ENCODE data around the gene PRSS36.
"Not testable (repeated sequence)": the region's sequence is repeated elsewhere in the genome, so short reads cannot be mapped to it uniquely, and the experiment has no call there.

The PRSS36 gene

GRCh38 chr16:31108035-31108793, 41.7 kb downstream of the PRSS36 start, which contains the start of gene BCKDK:
Gene BCKDK, plus strand, starts transcription at chr16:31108386. Its CDS starts 838 bp downstream, at chr16:31109224.
- peak within 1 kb of the TSS; percentile 87 to 99 (median 96) for H3K4me2 ChIP-seq
- no peak for TF ChIP-seq Cebpa-rat (IDR thresholded peaks at IDR 0.05)
- H4K20me1 ChIP-seq, result no peaks in the 10 kb centered on the region; a peak in 1 of 22 replicates
- H3K36me3 ChIP-seq, result peaks cover 35 to 41% (median 38%) of the 10 kb centered on the region in 11 experiments
- H3K27ac ChIP-seq, result peak within 1 kb of the TSS; percentile 85 to 96 (median 91)
- H3K9me3 ChIP-seq (replicated peaks in 1 of 11), result no peaks in the 10 kb centered on the region
- peak within 1 kb of the TSS; percentile 88 to 98 (median 95) for H3K9ac ChIP-seq
- peaks cover 35 to 64% (median 50%) of the 10 kb centered on the region in 10 experiments for H3K4me1 ChIP-seq
- H3K27me3 ChIP-seq, result no peaks in the 10 kb centered on the region
- H3K4me3 ChIP-seq, result peak within 1 kb of the TSS; percentile 84 to 100 (median 98)

DNA sequence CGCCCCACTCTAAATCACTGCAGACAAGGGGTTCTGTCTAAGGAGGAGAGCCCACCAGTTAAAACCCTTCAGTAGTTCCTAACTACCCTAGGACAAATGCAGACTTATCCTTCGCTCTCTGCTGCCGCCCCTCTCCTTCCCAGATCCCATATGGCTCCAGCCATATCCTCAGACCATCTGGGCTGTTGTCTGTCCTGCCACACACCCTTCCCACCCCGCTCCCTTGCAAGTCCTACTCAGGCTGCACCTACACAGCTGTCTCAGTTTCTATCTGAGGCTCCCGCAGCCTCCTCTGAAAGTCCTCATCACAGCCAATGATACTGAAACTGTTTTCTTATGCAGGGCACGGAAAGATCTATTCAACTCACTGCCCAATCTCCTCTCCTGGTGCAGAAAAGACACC, 42.4 kb downstream of the PRSS36 start:
- Histone ChIP-seq H3K4me1 (peaks cover 27 to 57% (median 42%) of the 10 kb centered on the region in 10 experiments), H3K4me2 (peak overlapping the region; percentile 87 to 99 (median 96)), H3K4me3 (peak overlapping the region in 9 of 10 experiments; percentile 84 to 100 (median 99); a peak in 11 of 20 replicates), H3K9ac (peak overlapping the region in 7 of 11 experiments; percentile 4 to 98 (median 95); a peak in 8 of 22 replicates), H3K27ac (peak overlapping the region in 8 of 11 experiments; percentile 86 to 96 (median 91); a peak in 13 of 22 replicates), H3K36me3 (peaks cover 30 to 35% (median 33%) of the 10 kb centered on the region in 11 experiments), H3K27me3 (no peaks in the 10 kb centered on the region), H3K9me3 (replicated peaks in 1 of 11) (no peaks in the 10 kb centered on the region), H4K20me1 (no peaks in the 10 kb centered on the region; a peak in 1 of 22 replicates)
- no peak for TF ChIP-seq Cebpa-rat (IDR thresholded peaks at IDR 0.05)

GRCh38 chr16:31106509-31107464, 43.1 kb downstream of the PRSS36 start:
- Histone ChIP-seq H3K4me2 (peak overlapping the region in 10 of 11 experiments; percentile 87 to 99 (median 96); a peak in 15 of 22 replicates), H3K27me3 (no peaks in the 10 kb centered on the region), H4K20me1 (no peaks in the 10 kb centered on the region; a peak in 1 of 22 replicates), H3K4me3 (no peak overlapping the region), H3K9me3 (replicated peaks in 1 of 11) (no peaks in the 10 kb centered on the region), H3K27ac (peak overlapping the region in 3 of 11 experiments; percentile 88 to 94 (median 91); a peak in 2 of 22 replicates), H3K9ac (peak overlapping the region in 3 of 11 experiments; percentile 4 to 96 (median 95); a peak in 2 of 22 replicates), H3K4me1 (peaks cover 25 to 50% (median 35%) of the 10 kb centered on the region in 10 experiments), H3K36me3 (peaks cover 23 to 28% (median 26%) of the 10 kb centered on the region in 11 experiments)
- TF ChIP-seq Cebpa-rat (IDR thresholded peaks at IDR 0.05), result no peak

GRCh38 chr16:31105677-31106213, 44.1 kb downstream of the PRSS36 start:
- Histone ChIP-seq H3K9ac (peak overlapping the region; percentile 9 to 64 (median 56); a peak in 15 of 22 replicates), H3K4me2 (peak overlapping the region in 9 of 11 experiments; percentile 24 to 73 (median 40); a peak in 9 of 22 replicates)

GRCh38 chr16:31100876-31101641, 48.8 kb downstream of the PRSS36 start:
- H3K4me2 ChIP-seq; H3K27ac ChIP-seq; H3K4me3 ChIP-seq; H4K20me1 ChIP-seq; H3K36me3 ChIP-seq; H3K27me3 ChIP-seq; H3K9me3 ChIP-seq (replicated peaks in 1 of 11); H3K9ac ChIP-seq: not testable (repeated sequence)
- peaks cover 0 to 11% (median 7%) of the 10 kb centered on the region in 10 experiments; a peak in 14 of 20 replicates for H3K4me1 ChIP-seq

More at GRCh38 chr16:31105677-31106213, 44.1 kb downstream of the PRSS36 start:
- Histone ChIP-seq H3K27ac (peak overlapping the region; percentile 44 to 72 (median 60); a peak in 19 of 22 replicates), H4K20me1 (no peaks in the 10 kb centered on the region; a peak in 1 of 22 replicates), H3K27me3 (no peaks in the 10 kb centered on the region), H3K9me3 (replicated peaks in 1 of 11) (no peaks in the 10 kb centered on the region), H3K4me1 (peaks cover 25 to 40% (median 31%) of the 10 kb centered on the region in 10 experiments), H3K4me3 (no peak overlapping the region), H3K36me3 (peaks cover 13 to 18% (median 16%) of the 10 kb centered on the region in 11 experiments)
- TF ChIP-seq Cebpa-rat (IDR thresholded peaks at IDR 0.05), result no peak

DNA sequence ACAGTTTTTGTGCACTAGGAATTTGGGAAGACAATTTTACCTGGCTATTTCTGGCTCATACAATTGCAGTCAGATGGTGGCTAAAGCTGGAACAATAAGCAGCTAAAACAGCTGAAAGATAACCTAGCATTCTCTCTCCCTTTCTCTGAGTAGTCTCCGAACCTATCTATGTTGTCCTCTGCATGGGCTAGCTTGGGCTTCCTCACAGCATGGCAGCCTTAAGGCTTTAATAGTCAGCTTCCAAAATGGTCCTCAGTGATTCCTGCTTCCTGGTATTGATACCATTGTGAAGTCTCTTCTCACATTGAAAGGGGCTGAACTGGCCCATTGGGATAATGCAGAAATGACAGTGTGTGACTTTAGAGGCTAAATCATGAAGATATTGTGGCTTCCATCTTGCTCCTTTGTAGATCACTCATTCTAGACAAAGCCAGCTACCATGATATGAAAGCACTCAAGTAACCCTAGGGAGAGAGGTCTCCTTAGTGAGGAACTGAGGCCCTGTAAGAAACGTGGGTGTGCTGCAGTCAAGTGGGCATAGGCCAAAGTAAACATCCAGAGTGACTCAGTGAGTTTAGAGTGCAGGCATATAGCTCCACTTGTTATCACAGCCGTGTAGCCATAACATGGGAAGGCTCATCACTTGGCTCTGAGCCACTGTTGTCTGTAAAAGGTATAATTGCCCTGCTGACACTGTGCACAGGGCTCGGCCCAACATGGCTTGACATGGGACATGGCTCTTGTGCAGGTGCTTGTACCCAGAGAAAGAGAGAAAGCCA, 49.8 kb downstream of the PRSS36 start:
- Histone ChIP-seq H4K20me1 (no peaks in the 10 kb centered on the region), H3K27ac (no peak overlapping the region), H3K9ac (no peak overlapping the region), H3K36me3 (no peaks in the 10 kb centered on the region), H3K4me1 (peaks cover 7 to 17% (median 12%) of the 10 kb centered on the region in 10 experiments; a peak in 19 of 20 replicates), H3K4me2 (no peak overlapping the region), H3K27me3 (no peaks in the 10 kb centered on the region), H3K4me3 (no peak overlapping the region), H3K9me3 (replicated peaks in 1 of 11) (peaks cover 0 to 7% (median 0%) of the 10 kb centered on the region in 11 experiments; a peak in 1 of 22 replicates)
- TF ChIP-seq Cebpa-rat (IDR thresholded peaks at IDR 0.05), result no peak

DNA sequence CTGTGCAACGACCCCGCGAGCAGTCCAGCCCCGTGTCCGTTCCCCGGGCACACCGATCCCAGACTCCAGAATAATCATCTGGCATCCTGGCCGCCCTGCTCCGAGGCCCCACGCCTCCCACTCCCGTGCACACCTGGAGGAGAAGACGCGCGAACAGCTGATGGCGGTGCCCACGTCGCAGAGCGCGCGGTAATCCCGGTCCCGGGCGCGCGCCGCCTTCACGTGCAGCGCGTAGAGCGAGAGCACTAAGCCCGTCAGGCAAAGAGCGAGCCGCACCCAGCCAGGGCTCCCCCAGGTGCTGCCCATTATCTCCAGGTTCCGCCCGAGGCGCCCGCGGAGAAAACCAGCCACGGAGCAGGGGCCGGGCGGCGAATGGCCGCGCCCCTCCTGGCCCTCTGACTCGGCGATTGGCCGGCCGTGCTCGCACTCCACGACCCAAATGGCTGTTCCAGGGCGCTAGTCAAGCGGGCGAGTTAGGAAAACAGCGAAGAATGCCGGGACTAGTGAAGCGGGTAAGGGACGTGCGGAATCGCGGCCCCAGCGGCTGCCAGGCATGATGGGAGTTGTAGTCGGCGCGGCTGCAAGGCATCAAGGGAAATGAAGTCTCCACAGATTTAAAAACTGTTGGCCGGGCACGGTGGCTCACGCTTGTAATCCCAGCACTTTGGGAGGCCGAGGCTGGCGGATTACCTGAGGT, 55.3 kb downstream of the PRSS36 start, which contains the start of gene VKORC1:
VKORC1 (minus strand) TSS at position 374 of the 697 bp plus-strand sequence; CDS start at position 306, 68 bp downstream.
- H3K36me3 ChIP-seq, result peaks cover 13 to 32% (median 22%) of the 10 kb centered on the region in 11 experiments
- H3K4me1 ChIP-seq, result peaks cover 20 to 46% (median 29%) of the 10 kb centered on the region in 10 experiments
- H3K4me3 ChIP-seq, result peak within 1 kb of the TSS; percentile 81 to 98 (median 92)
- 0 out of 22 replicates have a peak, but pooled peaks cover 0 to under 1% (median 0%) of the 10 kb centered on the region in 11 experiments for H3K9me3 ChIP-seq (replicated peaks in 1 of 11)
- peak within 1 kb of the TSS; percentile 83 to 99 (median 97) for H3K4me2 ChIP-seq
- H4K20me1 ChIP-seq, result peaks cover 0 to 29% (median 0%) of the 10 kb centered on the region in 11 experiments; a peak in 7 of 22 replicates
- TF ChIP-seq Cebpa-rat (IDR thresholded peaks at IDR 0.05), result no peak
- H3K9ac ChIP-seq, result peak within 1 kb of the TSS; percentile 80 to 90 (median 87)
- no peaks in the 10 kb centered on the region for H3K27me3 ChIP-seq
- peak within 1 kb of the TSS; percentile 47 to 82 (median 77); a peak in 21 of 22 replicates for H3K27ac ChIP-seq
